Hepatocyte (in vitro differentiated cells): ENCODE results near the gene ARHGAP1. TPM values are rescaled to one million over a fixed set of nuclear protein-coding genes. Genes with fewer than 3 reads are reported as not detected.

ENCODE experiments used
- DNase-seq: peaks from one replicate; pipeline ENCODE4 v3.0.0-alpha.2; 2016; ENCODE audit warnings: low spot score
- H2AFZ ChIP-seq: fragments of 200-600 bp; sonication (generic); 2 replicates; pipeline ENCODE4 v1.6.0; 2016; ENCODE audit warnings: antibody characterized with exemption, mild to moderate bottlenecking
- H3K27ac ChIP-seq: fragments of 200-600 bp; sonication (generic); 2 replicates; pipeline ENCODE4 v1.5.1; 2016; ENCODE audit warnings: mild to moderate bottlenecking
- H3K27me3 ChIP-seq: fragments of 200-600 bp; sonication (generic); 2 replicates; pipeline ENCODE4 v1.6.1; 2016
- H3K36me3 ChIP-seq: fragments of 200-600 bp; sonication (generic); replicated peaks from 2 replicates; pipeline ENCODE4 v1.5.1; 2016; ENCODE audit warnings: low read depth; ENCODE audit not compliant: insufficient read depth
- H3K4me1 ChIP-seq: fragments of 200-600 bp; sonication (generic); 2 replicates; pipeline ENCODE4 v1.5.1; 2016; ENCODE audit warnings: mild to moderate bottlenecking, moderate library complexity; ENCODE audit not compliant: insufficient read depth
- H3K4me2 ChIP-seq: fragments of 200-600 bp; sonication (generic); 2 replicates; pipeline ENCODE4 v1.6.0; 2016
- H3K4me3 ChIP-seq: fragments of 200-600 bp; sonication (generic); 2 replicates; pipeline ENCODE4 v1.5.1; 2016; ENCODE audit warnings: mild to moderate bottlenecking
- H3K79me2 ChIP-seq: fragments of 200-600 bp; sonication (generic); 2 replicates; pipeline ENCODE4 v1.6.0; 2017; ENCODE audit warnings: mild to moderate bottlenecking
- H3K9me2 ChIP-seq: fragments of 200-600 bp; sonication (generic); replicated peaks from 2 replicates; pipeline ENCODE4 v1.6.0; 2017; ENCODE audit warnings: mild to moderate bottlenecking; ENCODE audit not compliant: insufficient read depth
- H3K9me3 ChIP-seq: fragments of 200-600 bp; sonication (generic); 2 replicates; pipeline ENCODE4 v1.5.1; 2016; ENCODE audit warnings: low read depth, mild to moderate bottlenecking
- H4K20me1 ChIP-seq: fragments of 200-600 bp; sonication (generic); 2 replicates; pipeline ENCODE4 v1.6.0; 2016; ENCODE audit warnings: mild to moderate bottlenecking; ENCODE audit not compliant: insufficient read depth, poor library complexity, severe bottlenecking
- EZH2 ChIP-seq: fragments of 200-600 bp; sonication (generic); IDR thresholded peaks from 2 replicates; pipeline ENCODE4 v1.6.1; 2016; ENCODE audit warnings: antibody characterized with exemption, mild to moderate bottlenecking, borderline replicate concordance
- EZH2phosphoT487 ChIP-seq: fragments of 200-600 bp; sonication (generic); IDR thresholded peaks from one replicate; pipeline ENCODE4 v1.6.1; 2018; ENCODE audit warnings: antibody characterized with exemption, mild to moderate bottlenecking, low read depth, moderate library complexity; ENCODE audit not compliant: unreplicated experiment, severe bottlenecking
- WGBS: methylation state at CpG from one replicate; pipeline ENCODE4 v1.1.6; 2016; ENCODE audit warnings: low lambda C conversion rate; ENCODE audit errors: missing lambda C conversion rate; 5-methylcytosine and 5-hydroxymethylcytosine counted together
- polyA plus RNA-seq: library from polyadenylated mRNA; unstranded; fragments of >200 nt; fragmentation: Nextera tagmentation; extraction: Ambion mirVana; gene quantifications from 2 replicates; pipeline ENCODE4 v1.2.1, GENCODE V29; 2016
- total RNA-seq: library from RNA; depleted of rRNA; stranded (reverse); fragments of >200 nt; gene quantifications from 2 replicates; pipeline ENCODE4 v1.2.3, GENCODE V29; 2014
- TF ChIP-seq, protein P1 (sequence below): fragments of 200-600 bp; sonication (generic); IDR thresholded peaks from 2 replicates; pipeline ENCODE4 v1.5.1; 2016; ENCODE audit warnings: antibody characterized with exemption, mild to moderate bottlenecking; ENCODE audit not compliant: poor library complexity

ARHGAP1 gene
- total and polyA plus RNA-seq, 2 experiments from 2014 or later: 23.4 to 62.8 TPM

DNA sequence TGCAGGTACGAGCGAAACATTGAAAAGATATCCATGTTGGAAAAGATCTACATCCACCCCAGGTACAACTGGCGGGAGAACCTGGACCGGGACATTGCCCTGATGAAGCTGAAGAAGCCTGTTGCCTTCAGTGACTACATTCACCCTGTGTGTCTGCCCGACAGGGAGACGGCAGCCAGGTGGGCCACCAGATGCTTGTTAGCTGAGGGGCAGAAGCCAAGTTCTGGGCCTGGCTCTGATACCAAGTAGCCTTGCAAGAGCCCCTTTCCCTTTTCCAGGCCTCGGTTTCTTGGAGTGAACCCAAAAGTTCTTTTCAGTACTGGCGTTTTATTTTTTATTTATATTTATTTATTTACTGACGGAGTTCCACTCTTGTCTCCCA is 28.2 kb upstream of the ARHGAP1 start:
- H3K9me2 ChIP-seq: no peaks in the 10 kb centered on the region
- H3K27me3 ChIP-seq: no peaks in the 10 kb centered on the region
- whole genome bisulfite sequencing: 93% methylated on average over 9 of the region's 9 CpGs
- no peak overlapping the region for H3K4me2 ChIP-seq
- TF ChIP-seq, protein P1, sequence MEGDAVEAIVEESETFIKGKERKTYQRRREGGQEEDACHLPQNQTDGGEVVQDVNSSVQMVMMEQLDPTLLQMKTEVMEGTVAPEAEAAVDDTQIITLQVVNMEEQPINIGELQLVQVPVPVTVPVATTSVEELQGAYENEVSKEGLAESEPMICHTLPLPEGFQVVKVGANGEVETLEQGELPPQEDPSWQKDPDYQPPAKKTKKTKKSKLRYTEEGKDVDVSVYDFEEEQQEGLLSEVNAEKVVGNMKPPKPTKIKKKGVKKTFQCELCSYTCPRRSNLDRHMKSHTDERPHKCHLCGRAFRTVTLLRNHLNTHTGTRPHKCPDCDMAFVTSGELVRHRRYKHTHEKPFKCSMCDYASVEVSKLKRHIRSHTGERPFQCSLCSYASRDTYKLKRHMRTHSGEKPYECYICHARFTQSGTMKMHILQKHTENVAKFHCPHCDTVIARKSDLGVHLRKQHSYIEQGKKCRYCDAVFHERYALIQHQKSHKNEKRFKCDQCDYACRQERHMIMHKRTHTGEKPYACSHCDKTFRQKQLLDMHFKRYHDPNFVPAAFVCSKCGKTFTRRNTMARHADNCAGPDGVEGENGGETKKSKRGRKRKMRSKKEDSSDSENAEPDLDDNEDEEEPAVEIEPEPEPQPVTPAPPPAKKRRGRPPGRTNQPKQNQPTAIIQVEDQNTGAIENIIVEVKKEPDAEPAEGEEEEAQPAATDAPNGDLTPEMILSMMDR: no peak
- no peak for TF ChIP-seq EZH2phosphoT487
- TF ChIP-seq EZH2: no peak
- H3K27ac ChIP-seq: no peak overlapping the region
- H4K20me1 ChIP-seq: no peaks in the 10 kb centered on the region
- H3K9me3 ChIP-seq: no peaks in the 10 kb centered on the region
- H3K36me3 ChIP-seq: no peaks in the 10 kb centered on the region
- DNase-seq: no peak
- H2AFZ ChIP-seq: no peak overlapping the region
- no peaks in the 10 kb centered on the region for H3K79me2 ChIP-seq
- H3K4me1 ChIP-seq: no peaks in the 10 kb centered on the region
- H3K4me3 ChIP-seq: no peak overlapping the region

- H3K27me3 ChIP-seq: no peaks in the 10 kb centered on the region
- TF ChIP-seq EZH2phosphoT487 (no peak), EZH2 (no peak)
- TF ChIP-seq, protein P1: no peak
- H4K20me1 ChIP-seq: no peaks in the 10 kb centered on the region
- H3K27ac ChIP-seq: no peak overlapping the region
- no peak overlapping the region for H2AFZ ChIP-seq
- no peaks in the 10 kb centered on the region for H3K9me3 ChIP-seq
- no peaks in the 10 kb centered on the region for H3K36me3 ChIP-seq
- 91% methylated on average over 12 of the region's 17 CpGs for WGBS
- no peak overlapping the region for H3K4me3 ChIP-seq
- H3K4me2 ChIP-seq: no peak overlapping the region
- no peaks in the 10 kb centered on the region for H3K79me2 ChIP-seq
- no peak for DNase-seq
- H3K4me1 ChIP-seq: no peaks in the 10 kb centered on the region
- H3K9me2 ChIP-seq: no peaks in the 10 kb centered on the region
Observed at GRCh38 chr11:46727952-46728658, 27.7 kb upstream of the ARHGAP1 start.

DNA sequence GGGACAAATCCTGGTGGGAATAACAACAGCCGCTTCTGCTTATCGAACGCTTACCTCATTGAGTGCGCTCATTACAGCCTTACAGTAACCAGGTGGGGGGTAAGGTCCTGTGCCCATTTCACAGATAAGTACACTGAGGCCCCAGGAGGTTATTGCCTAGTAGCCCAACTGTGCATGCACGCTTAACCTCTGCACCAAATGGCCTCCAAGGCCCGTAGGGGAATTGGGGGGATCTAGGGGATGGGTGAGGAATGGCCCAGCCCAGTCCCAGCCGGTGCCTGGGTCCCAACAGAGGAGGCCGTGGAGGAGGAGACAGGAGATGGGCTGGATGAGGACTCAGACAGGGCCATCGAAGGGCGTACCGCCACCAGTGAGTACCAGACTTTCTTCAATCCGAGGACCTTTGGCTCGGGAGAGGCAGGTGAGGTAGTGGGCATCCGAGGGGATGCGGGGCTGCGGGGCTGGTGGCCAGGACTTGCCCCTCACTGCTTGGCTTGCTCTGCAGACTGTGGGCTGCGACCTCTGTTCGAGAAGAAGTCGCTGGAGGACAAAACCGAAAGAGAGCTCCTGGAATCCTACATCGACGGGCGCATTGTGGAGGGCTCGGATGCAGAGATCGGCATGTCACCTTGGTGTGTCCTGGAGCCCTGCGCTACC is 25.9 kb upstream of the ARHGAP1 start:
- WGBS: 95% methylated on average over 25 of the region's 26 CpGs
- no peaks in the 10 kb centered on the region for H3K79me2 ChIP-seq

More for the DNA sequence above, 25.9 kb upstream of the ARHGAP1 start:
- DNase-seq: no peak
- TF ChIP-seq EZH2: no peak
- no peak for TF ChIP-seq EZH2phosphoT487
- TF ChIP-seq, protein P1: no peak
- Histone ChIP-seq H3K4me3 (no peak overlapping the region), H3K27ac (no peak overlapping the region), H3K36me3 (no peaks in the 10 kb centered on the region), H3K4me2 (no peak overlapping the region), H4K20me1 (no peaks in the 10 kb centered on the region), H3K27me3 (no peaks in the 10 kb centered on the region), H3K9me3 (no peaks in the 10 kb centered on the region), H3K4me1 (no peaks in the 10 kb centered on the region), H3K9me2 (no peaks in the 10 kb centered on the region), H2AFZ (no peak overlapping the region)
